HepG2 (cell line): Measurements from ENCODE around the gene WDR70.

Experiments
- ARID3A ChIP-seq: IDR thresholded peaks from 2 replicates; pipeline ENCODE4 v1.6.1; 2012; ENCODE audit warnings: low read depth, low read length, improper control_type of control experiment
- ELF3 ChIP-seq: IDR thresholded peaks from 2 replicates; pipeline ENCODE4 v1.6.1; 2016; ENCODE audit warnings: missing genetic modification reagents, missing compliant biosample characterization
- KDM5B ChIP-seq: sonication (generic); formaldehyde crosslinking; IDR thresholded peaks from 2 replicates; pipeline ENCODE4 v1.4.0; 2020; ENCODE audit warnings: missing genetic modification reagents, mild to moderate bottlenecking, borderline replicate concordance
- NR2C2 ChIP-seq: sonication (generic); formaldehyde crosslinking; IDR thresholded peaks from 2 replicates; pipeline ENCODE4 v1.4.0; 2020; ENCODE audit warnings: missing genetic modification reagents, mild to moderate bottlenecking, moderate library complexity, borderline replicate concordance
- POLR2A ChIP-seq, 2 experiments: IDR thresholded peaks; 2 replicates each; pipeline ENCODE4 v1.6.1; 2011; ENCODE audit warnings: low read depth in 2 of 2, low read length in 2 of 2, mild to moderate bottlenecking in 1 of 2, moderate library complexity in 1 of 2; ENCODE audit not compliant: insufficient read depth in 1 of 2
- ZBTB1 ChIP-seq: sonication (generic); formaldehyde crosslinking; IDR thresholded peaks from 2 replicates; pipeline ENCODE4 v1.4.0; 2020; ENCODE audit warnings: missing genetic modification reagents, borderline replicate concordance
- ZBTB43 ChIP-seq: sonication (generic); formaldehyde crosslinking; conservative IDR thresholded peaks from 2 replicates; pipeline ENCODE4 v1.4.0; 2020; ENCODE audit warnings: missing genetic modification reagents
- ZBTB49 ChIP-seq: sonication (generic); formaldehyde crosslinking; IDR thresholded peaks from 2 replicates; pipeline ENCODE4 v1.4.0; 2020; ENCODE audit warnings: missing genetic modification reagents, borderline replicate concordance
- ZNF350 ChIP-seq: sonication (generic); formaldehyde crosslinking; IDR thresholded peaks from 2 replicates; pipeline ENCODE4 v1.4.0; 2020; ENCODE audit warnings: mild to moderate bottlenecking, low read depth, missing genetic modification reagents, borderline replicate concordance
- ZNF761 ChIP-seq: sonication (generic); formaldehyde crosslinking; conservative IDR thresholded peaks from 2 replicates; pipeline ENCODE4 v1.4.0; 2020; ENCODE audit warnings: mild to moderate bottlenecking, missing genetic modification reagents
- TF ChIP-seq, protein P1 (sequence below): sonication (generic); formaldehyde crosslinking; IDR thresholded peaks from 2 replicates; pipeline ENCODE4 v1.5.1; 2020; ENCODE audit warnings: missing genetic modification reagents, mild to moderate bottlenecking, borderline replicate concordance

DNA sequence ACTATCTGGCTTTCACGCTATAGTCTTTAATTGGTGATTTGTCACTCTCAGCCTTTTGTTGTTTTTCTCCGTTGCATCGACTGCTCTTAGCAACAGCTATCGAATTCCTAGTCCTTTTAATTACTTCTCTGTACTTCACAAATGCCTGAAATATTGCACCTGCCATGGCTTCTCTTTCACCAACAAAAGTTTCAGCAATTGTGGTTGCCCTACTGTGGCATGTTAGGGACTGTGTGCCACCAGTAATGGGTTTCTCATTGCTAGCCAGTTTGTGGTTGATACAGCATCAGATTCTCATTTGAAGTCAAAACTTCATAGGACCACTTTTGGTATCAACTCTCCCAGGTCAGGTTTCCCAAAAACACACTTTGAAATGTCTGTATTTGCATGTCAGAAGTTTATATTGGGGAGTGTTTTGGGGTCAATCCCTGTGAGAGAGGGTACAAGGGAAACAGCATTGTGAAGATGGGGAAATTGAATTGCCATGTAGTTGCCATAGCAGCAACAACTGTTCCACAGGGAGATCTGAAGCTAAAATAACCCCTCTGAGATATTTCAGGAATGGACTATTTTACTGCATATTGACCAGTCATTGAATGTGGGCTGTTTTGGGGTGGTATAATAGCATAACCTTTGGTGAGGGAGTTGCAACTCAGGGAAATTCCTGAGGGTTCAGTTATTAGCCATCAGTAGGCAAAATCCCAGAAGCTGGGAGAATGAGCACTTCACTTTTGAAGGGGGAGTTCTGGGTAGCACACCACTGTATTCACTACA is 99.2 kb downstream of the WDR70 start:
- no peak for TF ChIP-seq KDM5B (CRISPR knock-in tag)
- no peak for TF ChIP-seq POLR2A (IDR thresholded peaks at IDR 0.05; ENCODE audit: insufficient read depth in 1 of 2, low read depth in 2 of 2, low read length in 2 of 2)
- no peak for TF ChIP-seq ZNF350 (CRISPR knock-in tag)
- TF ChIP-seq ZBTB1 (CRISPR knock-in tag), result no peak
- TF ChIP-seq, protein P1, sequence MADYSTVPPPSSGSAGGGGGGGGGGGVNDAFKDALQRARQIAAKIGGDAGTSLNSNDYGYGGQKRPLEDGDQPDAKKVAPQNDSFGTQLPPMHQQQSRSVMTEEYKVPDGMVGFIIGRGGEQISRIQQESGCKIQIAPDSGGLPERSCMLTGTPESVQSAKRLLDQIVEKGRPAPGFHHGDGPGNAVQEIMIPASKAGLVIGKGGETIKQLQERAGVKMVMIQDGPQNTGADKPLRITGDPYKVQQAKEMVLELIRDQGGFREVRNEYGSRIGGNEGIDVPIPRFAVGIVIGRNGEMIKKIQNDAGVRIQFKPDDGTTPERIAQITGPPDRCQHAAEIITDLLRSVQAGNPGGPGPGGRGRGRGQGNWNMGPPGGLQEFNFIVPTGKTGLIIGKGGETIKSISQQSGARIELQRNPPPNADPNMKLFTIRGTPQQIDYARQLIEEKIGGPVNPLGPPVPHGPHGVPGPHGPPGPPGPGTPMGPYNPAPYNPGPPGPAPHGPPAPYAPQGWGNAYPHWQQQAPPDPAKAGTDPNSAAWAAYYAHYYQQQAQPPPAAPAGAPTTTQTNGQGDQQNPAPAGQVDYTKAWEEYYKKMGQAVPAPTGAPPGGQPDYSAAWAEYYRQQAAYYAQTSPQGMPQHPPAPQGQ, result no peak
- TF ChIP-seq ZBTB49 (CRISPR knock-in tag), result no peak
- no peak for TF ChIP-seq ELF3 (CRISPR knock-in tag)
- no peak for TF ChIP-seq ZNF761 (CRISPR knock-in tag)
- TF ChIP-seq ARID3A, result no peak
- TF ChIP-seq NR2C2, result no peak
- no peak for TF ChIP-seq ZBTB43 (CRISPR knock-in tag)
